GM12878 (cell line): ENCODE measurements around the gene SIN3A. TPM values are rescaled to one million over a fixed set of nuclear protein-coding genes. Genes with fewer than 3 reads are reported as not detected.

Source experiments
- ATAC-seq: fragments of 200-7000 bp; cut with Tn5 transposase; 3 replicates; pipeline ENCODE4 v1.9.1; 2020; ENCODE audit warnings: mild to moderate bottlenecking, moderate library complexity
- BruUV-seq: library from RNA; stranded (reverse); fragments of 400-500 nt; replicated peaks from 2 replicates; lab custom pipeline; 2021; lab: Mats Ljungman, UMichigan
- CTCF ChIA-PET: fragments of 300-600 bp; sonication (Branson Sonifier 250); formaldehyde crosslinking; extraction: SDS; loops from one replicate; lab custom pipeline; 2021; ENCODE audit warnings: inconsistent platforms; lab: Yijun Ruan, JAX
- POLR2A ChIA-PET: fragments of 350-600 bp; formaldehyde crosslinking; extraction: SDS; loops from one replicate; lab custom pipeline; 2021; ENCODE audit warnings: inconsistent platforms; lab: Charles Lee
- RAD21 ChIA-PET: fragments of 300-600 bp; sonication (Branson Sonifier 250); formaldehyde crosslinking; loops from one replicate; lab custom pipeline; 2023; ENCODE audit warnings: antibody characterized with exemption; ENCODE audit not compliant: unreplicated experiment; lab: Charles Lee
- SMC1A ChIA-PET: fragments of 300-600 bp; sonication (Branson Sonifier 250); formaldehyde crosslinking; loops from one replicate; lab custom pipeline; 2023; ENCODE audit not compliant: unreplicated experiment, uncharacterized antibody; lab: Charles Lee
- DNase-seq: peaks from one replicate; pipeline ENCODE4 v3.0.0-alpha.2; 2011; ENCODE audit warnings: low read depth, low spot score
- FAIRE-seq: peaks from 3 replicates; lab custom pipeline; 2011; peaks lifted over from hg19 to GRCh38; lab: Jason Lieb, UNC
- H2AFZ ChIP-seq: 2 replicates; pipeline ENCODE4 v1.6.0; 2011; ENCODE audit warnings: low read depth, low read length, control low read depth; ENCODE audit not compliant: control insufficient read depth
- H3K27ac ChIP-seq: 2 replicates; pipeline ENCODE4 v1.5.1; 2011; ENCODE audit warnings: control low read depth; ENCODE audit not compliant: control insufficient read depth, insufficient read depth
- H3K27me3 ChIP-seq, 2 experiments: replicated peaks in 1 of 2; 2 replicates each; pipeline versions ENCODE4 v1.6.0 to v1.6.1; 2011; ENCODE audit warnings: low read length in 1 of 2; ENCODE audit not compliant: control insufficient read depth in 2 of 2, insufficient read depth in 2 of 2
- H3K36me3 ChIP-seq, 2 experiments: 2 replicates each; pipeline ENCODE4 v1.5.1; 2011; ENCODE audit warnings: low read length in 1 of 2; ENCODE audit not compliant: control insufficient read depth in 2 of 2, insufficient read depth in 2 of 2
- H3K4me1 ChIP-seq: 2 replicates; pipeline ENCODE4 v1.6.1; 2011; ENCODE audit warnings: mild to moderate bottlenecking, low read length, moderate library complexity, mixed read lengths; ENCODE audit not compliant: control insufficient read depth, insufficient read depth
- H3K4me2 ChIP-seq: 2 replicates; pipeline ENCODE4 v1.6.0; 2011; ENCODE audit warnings: control low read depth; ENCODE audit not compliant: control insufficient read depth, insufficient read depth
- H3K4me3 ChIP-seq: fragments of 200-600 bp; sonication (generic); 2 replicates; pipeline ENCODE4 v1.5.1; 2016
- H3K79me2 ChIP-seq: 2 replicates; pipeline ENCODE4 v1.6.0; 2011; ENCODE audit warnings: low read length; ENCODE audit not compliant: control insufficient read depth, insufficient read depth
- H3K9ac ChIP-seq: 2 replicates; pipeline ENCODE4 v1.8.0; 2011; ENCODE audit warnings: low read length, control low read depth, mixed read lengths; ENCODE audit not compliant: control insufficient read depth, insufficient read depth
- H3K9me3 ChIP-seq: replicated peaks from 3 replicates; pipeline ENCODE4 v1.5.1; 2011; ENCODE audit warnings: mild to moderate bottlenecking, low read length; ENCODE audit not compliant: control insufficient read depth, insufficient read depth
- H4K20me1 ChIP-seq: 2 replicates; pipeline ENCODE4 v1.6.0; 2011; ENCODE audit not compliant: control insufficient read depth, insufficient read depth
- BCL3 ChIP-seq: IDR thresholded peaks from 2 replicates; pipeline ENCODE4 v1.6.1; 2011; ENCODE audit warnings: borderline replicate concordance, low read depth, mild to moderate bottlenecking, moderate library complexity, low read length; ENCODE audit not compliant: insufficient read depth, poor library complexity, severe bottlenecking
- DPF2 ChIP-seq: fragments of 450-650 bp; IDR thresholded peaks from 2 replicates; pipeline ENCODE4 v1.6.1; 2017; ENCODE audit warnings: mild to moderate bottlenecking
- FOXK2 ChIP-seq: fragments of 450-650 bp; IDR thresholded peaks from 2 replicates; pipeline ENCODE4 v1.6.1; 2017; ENCODE audit warnings: mild to moderate bottlenecking, moderate library complexity
- HDAC2 ChIP-seq: fragments of 200-600 bp; sonication (generic); IDR thresholded peaks from 2 replicates; pipeline ENCODE4 v1.6.1; 2017
- HSF1 ChIP-seq: fragments of 150-350 bp; IDR thresholded peaks from 2 replicates; pipeline ENCODE4 v1.6.1; 2014; ENCODE audit warnings: mild to moderate bottlenecking, low read depth, low read length
- MYB ChIP-seq: fragments of 150-350 bp; IDR thresholded peaks from 2 replicates; pipeline ENCODE4 v1.6.1; 2014; ENCODE audit warnings: mild to moderate bottlenecking, low read depth, low read length, borderline replicate concordance
- POLR2AphosphoS5 ChIP-seq: IDR thresholded peaks from 2 replicates; pipeline ENCODE4 v1.6.1; 2011; ENCODE audit warnings: mild to moderate bottlenecking, low read length, inconsistent platforms
- POU2F2 ChIP-seq: IDR thresholded peaks from 3 replicates; pipeline ENCODE4 v1.6.1; 2011; ENCODE audit warnings: low read depth, mild to moderate bottlenecking, low read length, borderline replicate concordance
- PRDM15 ChIP-seq: fragments of 450-650 bp; formaldehyde crosslinking; IDR thresholded peaks from 2 replicates; pipeline ENCODE4 v1.4.0; 2020; ENCODE audit warnings: mild to moderate bottlenecking, moderate library complexity
- TARDBP ChIP-seq: IDR thresholded peaks from 2 replicates; pipeline ENCODE4 v1.6.1; 2016; ENCODE audit warnings: borderline replicate concordance
- TBL1XR1 ChIP-seq: IDR thresholded peaks from 2 replicates; pipeline ENCODE4 v1.6.1; 2012; ENCODE audit warnings: low read depth, low read length, improper control_type of control experiment
- WGBS: methylation state at CpG from one replicate; pipeline ENCODE4 v1.1.6; 2016; ENCODE audit warnings: low lambda C conversion rate; ENCODE audit not compliant: insufficient replicate concordance, insufficient coverage; ENCODE audit errors: missing lambda C conversion rate; 5-methylcytosine and 5-hydroxymethylcytosine counted together
- in situ Hi-C: fragments of 300-500 bp; cut with MboI; formaldehyde crosslinking; loops from 9 replicates; pipeline ENCODE4 v1.14.3; 2018; ENCODE audit warnings: mixed read lengths
- intact Hi-C: fragments of 100-400 bp; cut with micrococcal nuclease; formaldehyde crosslinking; loops from one replicate; pipeline ENCODE4 v1.14.2; 2022; ENCODE audit not compliant: unreplicated experiment
- polyA plus RNA-seq, 11 experiments: library from polyadenylated mRNA; depleted of rRNA in 4 of 11; unstranded in 6 of 11; stranded (reverse) in 5 of 11; fragments of >200 nt; fragmentation: Nextera tagmentation in 4 of 11; fragmentation: Illumina TruSeq in 1 of 11; extraction: Ambion mirVana in 4 of 11; extraction: Trizol in 1 of 11; gene quantifications; 1 replicate in 1 of 11; 2 replicates in 10 of 11; pipeline versions ENCODE4 v1.2.1 to v1.2.3, GENCODE V29; 2011 to 2016; ENCODE audit warnings: inconsistent platforms in 2 of 11, missing spikeins in 2 of 11, low read depth in 1 of 11
- total RNA-seq, 4 experiments: library from RNA; depleted of rRNA in 3 of 4; stranded (reverse); fragments of >200 nt in 3 of 4; fragmentation: Illumina TruSeq in 1 of 4; extraction: Trizol in 1 of 4; gene quantifications; 2 replicates each; pipeline versions ENCODE4 v1.2.1 to v1.2.3, GENCODE V29; 2013 to 2021
- TF ChIP-seq, protein P1 (sequence below): fragments of 450-650 bp; IDR thresholded peaks from 2 replicates; pipeline ENCODE4 v1.6.1; 2017; ENCODE audit warnings: mild to moderate bottlenecking, moderate library complexity
- TF ChIP-seq, protein P2 (sequence below): fragments of 450-650 bp; IDR thresholded peaks from 2 replicates; pipeline ENCODE4 v1.6.1; 2017; ENCODE audit warnings: borderline replicate concordance

Gene SIN3A
- total and polyA plus RNA-seq, 10 of the 15 experiments (the other 5 are each of a cell fraction or from before 2014, with no cell fraction given), result 6.4 to 62.2 (median 29.2) TPM

DNA sequence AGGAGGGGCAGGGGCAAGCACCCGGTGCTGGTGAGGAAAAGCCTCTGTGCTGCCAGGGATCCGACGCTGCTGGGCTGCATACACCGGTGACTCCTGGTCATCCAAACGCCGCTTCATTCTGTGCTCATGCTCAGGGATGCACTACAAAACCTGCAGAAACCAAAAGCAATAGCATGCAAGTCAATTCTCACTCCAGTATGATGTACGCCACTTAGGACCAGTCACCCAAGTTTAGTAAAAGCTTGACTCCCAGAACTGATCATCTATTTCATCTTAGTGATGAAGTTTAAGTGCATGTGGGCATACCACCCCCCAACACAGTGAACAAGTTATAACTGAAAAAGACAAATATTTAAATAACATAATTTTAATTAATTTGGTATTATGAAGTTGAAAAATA is 21.2 kb downstream of the SIN3A start:
- ATAC-seq (no peak), DNase-seq (no peak), FAIRE-seq (no peak)
- Histone ChIP-seq H3K4me3 (no peak overlapping the region), H3K4me2 (no peak overlapping the region), H3K36me3 (peaks cover 7 to 27% of the 10 kb centered on the region in 2 experiments; a peak in 3 of 4 replicates), H3K79me2 (peaks cover 31% of the 10 kb centered on the region), H3K9me3 (no peaks in the 10 kb centered on the region), H4K20me1 (no peaks in the 10 kb centered on the region; the same call in 1 of the 2 replicates), H3K27me3 (no peaks in the 10 kb centered on the region), H3K9ac (no peak overlapping the region), H2AFZ (no peak overlapping the region), H3K4me1 (no peaks in the 10 kb centered on the region), H3K27ac (no peak overlapping the region)
- ChIA-PET RAD21 (no interaction called here), CTCF (no interaction called here), POLR2A (no interaction called here), SMC1A (interaction anchor here (2.8 kb wide), 1 partner anchor 11 kb away, joined by 9 read pairs; no protein-coding TSS in a partner anchor)
- in situ Hi-C loops, result no loop called here
- no TSS peak for BruUV-seq
- over 99% methylated on average over 7 of the region's 7 CpGs for WGBS
- intact Hi-C loops, result no loop called here
- TF ChIP-seq TARDBP, result no peak
- TF ChIP-seq FOXK2, result no peak
- TF ChIP-seq POLR2AphosphoS5, result no peak
- no peak for TF ChIP-seq PRDM15 (CRISPR knock-in tag)
- no peak for TF ChIP-seq MYB
- TF ChIP-seq, protein P1, sequence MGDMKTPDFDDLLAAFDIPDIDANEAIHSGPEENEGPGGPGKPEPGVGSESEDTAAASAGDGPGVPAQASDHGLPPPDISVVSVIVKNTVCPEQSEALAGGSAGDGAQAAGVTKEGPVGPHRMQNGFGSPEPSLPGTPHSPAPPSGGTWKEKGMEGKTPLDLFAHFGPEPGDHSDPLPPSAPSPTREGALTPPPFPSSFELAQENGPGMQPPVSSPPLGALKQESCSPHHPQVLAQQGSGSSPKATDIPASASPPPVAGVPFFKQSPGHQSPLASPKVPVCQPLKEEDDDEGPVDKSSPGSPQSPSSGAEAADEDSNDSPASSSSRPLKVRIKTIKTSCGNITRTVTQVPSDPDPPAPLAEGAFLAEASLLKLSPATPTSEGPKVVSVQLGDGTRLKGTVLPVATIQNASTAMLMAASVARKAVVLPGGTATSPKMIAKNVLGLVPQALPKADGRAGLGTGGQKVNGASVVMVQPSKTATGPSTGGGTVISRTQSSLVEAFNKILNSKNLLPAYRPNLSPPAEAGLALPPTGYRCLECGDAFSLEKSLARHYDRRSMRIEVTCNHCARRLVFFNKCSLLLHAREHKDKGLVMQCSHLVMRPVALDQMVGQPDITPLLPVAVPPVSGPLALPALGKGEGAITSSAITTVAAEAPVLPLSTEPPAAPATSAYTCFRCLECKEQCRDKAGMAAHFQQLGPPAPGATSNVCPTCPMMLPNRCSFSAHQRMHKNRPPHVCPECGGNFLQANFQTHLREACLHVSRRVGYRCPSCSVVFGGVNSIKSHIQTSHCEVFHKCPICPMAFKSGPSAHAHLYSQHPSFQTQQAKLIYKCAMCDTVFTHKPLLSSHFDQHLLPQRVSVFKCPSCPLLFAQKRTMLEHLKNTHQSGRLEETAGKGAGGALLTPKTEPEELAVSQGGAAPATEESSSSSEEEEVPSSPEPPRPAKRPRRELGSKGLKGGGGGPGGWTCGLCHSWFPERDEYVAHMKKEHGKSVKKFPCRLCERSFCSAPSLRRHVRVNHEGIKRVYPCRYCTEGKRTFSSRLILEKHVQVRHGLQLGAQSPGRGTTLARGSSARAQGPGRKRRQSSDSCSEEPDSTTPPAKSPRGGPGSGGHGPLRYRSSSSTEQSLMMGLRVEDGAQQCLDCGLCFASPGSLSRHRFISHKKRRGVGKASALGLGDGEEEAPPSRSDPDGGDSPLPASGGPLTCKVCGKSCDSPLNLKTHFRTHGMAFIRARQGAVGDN, result no peak
- TF ChIP-seq, protein P2, sequence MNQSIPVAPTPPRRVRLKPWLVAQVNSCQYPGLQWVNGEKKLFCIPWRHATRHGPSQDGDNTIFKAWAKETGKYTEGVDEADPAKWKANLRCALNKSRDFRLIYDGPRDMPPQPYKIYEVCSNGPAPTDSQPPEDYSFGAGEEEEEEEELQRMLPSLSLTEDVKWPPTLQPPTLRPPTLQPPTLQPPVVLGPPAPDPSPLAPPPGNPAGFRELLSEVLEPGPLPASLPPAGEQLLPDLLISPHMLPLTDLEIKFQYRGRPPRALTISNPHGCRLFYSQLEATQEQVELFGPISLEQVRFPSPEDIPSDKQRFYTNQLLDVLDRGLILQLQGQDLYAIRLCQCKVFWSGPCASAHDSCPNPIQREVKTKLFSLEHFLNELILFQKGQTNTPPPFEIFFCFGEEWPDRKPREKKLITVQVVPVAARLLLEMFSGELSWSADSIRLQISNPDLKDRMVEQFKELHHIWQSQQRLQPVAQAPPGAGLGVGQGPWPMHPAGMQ, result no peak
- no peak for TF ChIP-seq HSF1
- TF ChIP-seq POU2F2, result no peak
- TF ChIP-seq BCL3, result no peak
- no peak for TF ChIP-seq DPF2
- no peak for TF ChIP-seq HDAC2
- TF ChIP-seq TBL1XR1, result no peak
